GM21723 (cell line): Measurements from ENCODE around the gene GAS2L2.
"Not testable (repeated sequence)": the region's sequence is repeated elsewhere in the genome, so short reads cannot be mapped to it uniquely, and the experiment has no call there.

Source experiments
- ATAC-seq: cut with Tn5 transposase; IDR thresholded peaks from one replicate; pipeline ENCODE4 v1.9.1; 2021; ENCODE audit warnings: mild to moderate bottlenecking, moderate library complexity; ENCODE audit not compliant: unreplicated experiment

Gene GAS2L2

DNA sequence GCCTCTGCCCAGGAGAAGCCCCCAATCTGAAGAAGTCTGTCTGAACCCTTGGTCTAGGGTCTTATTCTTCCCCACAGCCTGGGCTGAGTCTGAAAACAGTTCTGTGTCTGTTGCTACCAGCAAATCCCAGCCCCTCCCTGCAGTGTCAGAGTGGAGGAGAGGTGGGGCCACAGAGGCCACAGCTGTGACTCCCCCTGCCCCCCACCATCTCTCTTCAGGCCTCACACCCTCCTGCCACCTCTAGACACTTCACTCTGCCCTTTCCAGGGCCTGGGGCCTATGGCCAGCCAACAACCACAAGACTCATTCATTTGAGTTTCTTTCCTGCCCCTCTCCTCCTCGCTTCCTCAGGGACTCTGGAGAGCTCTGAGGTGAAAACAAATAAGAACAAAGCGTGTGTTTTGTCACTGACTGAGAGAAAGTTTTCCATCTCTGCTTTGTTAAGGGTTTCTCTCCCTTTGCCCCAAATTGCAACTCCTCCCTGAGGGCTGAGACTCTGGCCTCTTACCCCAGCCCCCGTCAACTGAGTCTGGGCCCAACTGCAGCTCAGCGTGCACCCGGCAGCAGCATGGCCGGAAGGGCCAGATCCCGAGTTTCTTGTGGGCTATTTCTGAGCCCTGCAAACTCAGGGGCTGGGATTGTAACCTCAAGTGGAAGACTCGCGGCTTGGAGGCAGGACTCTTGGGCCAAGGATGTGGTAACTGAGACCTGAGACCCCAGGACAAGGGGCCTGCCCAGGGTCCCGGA lies 20.8 kb upstream of the GAS2L2 start:
- ATAC-seq = no peak

DNA sequence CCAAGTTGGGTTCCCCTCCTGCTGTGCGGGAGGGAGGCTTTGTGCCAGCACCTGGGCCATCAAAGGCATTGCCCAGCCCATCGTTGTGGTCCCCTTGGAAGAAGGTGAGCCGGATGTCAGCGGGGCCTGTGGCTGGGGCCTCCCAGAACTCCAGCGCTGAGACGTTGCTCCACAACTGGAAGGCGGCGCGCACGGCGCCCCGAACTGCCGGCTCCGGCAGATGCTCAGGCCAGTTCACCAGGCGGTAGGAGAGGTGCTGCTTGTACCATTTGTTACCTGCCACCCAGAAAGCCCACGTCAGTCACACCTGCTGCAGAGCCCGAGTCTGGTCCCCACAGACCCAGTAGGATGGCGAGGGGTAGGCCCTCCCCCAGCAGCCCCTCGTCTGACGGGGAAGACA lies 20.1 kb upstream of the GAS2L2 start:
- no peak for ATAC-seq

DNA sequence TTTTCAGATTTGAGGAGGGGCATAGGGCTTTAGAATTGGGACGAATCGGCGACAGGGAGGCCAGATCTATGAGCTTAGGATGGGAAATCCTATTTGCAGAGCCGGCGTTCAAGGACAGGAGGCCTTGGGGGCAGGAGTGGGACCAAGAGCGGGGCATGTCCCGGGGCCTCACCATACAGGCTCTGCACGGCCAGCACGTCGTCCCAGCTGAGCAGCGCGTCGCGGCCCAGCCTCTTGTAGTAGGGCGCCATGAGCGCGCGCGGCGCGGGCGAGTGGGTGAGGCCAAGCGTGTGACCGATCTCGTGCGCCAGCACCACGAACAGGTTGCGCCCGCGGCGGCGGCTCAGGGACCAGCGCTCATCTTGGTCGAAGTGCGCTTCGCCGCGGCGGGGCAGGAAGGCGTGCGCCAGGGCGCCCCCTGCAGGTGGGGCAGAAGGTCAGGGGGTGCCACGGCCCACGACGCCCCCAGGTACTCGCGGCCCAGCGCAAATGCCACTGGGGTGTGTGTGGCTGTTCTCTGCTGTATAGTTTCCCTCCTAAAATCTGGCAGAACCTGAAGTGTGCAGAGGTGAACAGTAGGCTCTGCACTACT lies 17.0 kb upstream of the GAS2L2 start:
- ATAC-seq = no peak

DNA sequence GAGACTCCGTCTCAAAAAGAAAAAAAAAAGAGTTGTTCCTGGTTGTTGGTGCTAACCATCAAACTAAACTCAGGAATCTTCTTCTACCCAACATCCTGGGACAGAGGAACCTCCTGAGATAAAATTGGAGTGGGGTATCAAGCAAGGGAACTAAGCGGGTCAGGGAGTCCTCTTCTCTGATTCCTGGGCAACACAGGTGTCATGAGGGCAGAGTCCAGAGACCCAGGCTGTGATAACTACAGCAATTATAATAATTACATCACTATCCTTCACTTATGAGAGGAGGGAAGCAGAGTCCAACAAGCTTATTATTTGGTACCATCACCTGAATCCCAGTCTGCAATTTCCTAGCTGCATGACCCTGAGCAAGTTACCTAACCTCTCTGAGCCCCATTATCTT lies 15.8 kb upstream of the GAS2L2 start:
- ATAC-seq = no peak

DNA sequence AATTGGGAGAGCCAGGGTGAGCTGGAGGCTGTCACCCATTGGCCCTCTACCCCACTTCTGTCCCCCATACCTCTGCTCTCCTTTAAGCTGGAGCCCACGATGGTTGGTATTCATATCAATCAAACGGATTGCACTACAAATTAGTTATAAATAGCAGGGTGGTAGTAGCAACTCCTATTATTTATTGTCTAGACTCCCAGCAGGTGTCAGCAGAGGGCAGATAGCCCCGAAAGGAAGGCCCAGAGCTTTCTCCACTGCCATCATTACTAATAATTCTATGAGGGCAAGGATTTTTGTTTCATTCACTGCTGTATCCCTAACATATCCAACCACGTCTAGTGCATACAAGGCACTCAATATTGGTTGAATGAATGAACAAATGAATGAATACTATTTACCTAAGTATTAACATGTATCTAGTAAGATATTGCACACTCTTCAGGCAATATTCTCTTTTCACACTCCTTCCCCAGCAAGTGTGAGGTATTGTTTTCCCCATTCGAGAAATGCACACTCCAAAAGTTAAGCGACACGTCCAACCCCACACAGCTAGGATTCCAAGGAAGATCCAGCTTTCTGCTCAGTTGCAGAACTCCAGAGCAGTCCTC lies 14.0 kb upstream of the GAS2L2 start:
- ATAC-seq = no peak

DNA sequence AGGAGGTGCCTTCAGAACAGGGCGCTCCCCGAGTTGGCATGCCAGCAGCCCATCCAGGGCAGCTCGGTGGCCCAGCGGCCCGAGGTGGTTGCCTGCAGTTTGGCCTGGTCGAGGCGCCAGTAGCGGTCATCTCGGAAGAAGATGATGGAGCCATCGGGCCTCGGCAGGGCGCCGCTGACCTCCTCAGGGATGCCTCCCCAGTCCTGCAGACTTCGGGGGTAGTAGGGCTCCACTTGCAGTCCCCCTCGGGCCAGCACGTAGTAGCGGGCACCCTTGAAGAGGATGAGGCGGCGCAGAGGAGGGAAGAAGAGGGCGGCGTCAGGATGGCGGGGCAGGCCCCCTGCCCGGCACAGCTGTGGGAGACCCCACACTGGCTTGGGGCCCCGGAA lies 13.4 kb upstream of the GAS2L2 start:
- no peak for ATAC-seq

DNA sequence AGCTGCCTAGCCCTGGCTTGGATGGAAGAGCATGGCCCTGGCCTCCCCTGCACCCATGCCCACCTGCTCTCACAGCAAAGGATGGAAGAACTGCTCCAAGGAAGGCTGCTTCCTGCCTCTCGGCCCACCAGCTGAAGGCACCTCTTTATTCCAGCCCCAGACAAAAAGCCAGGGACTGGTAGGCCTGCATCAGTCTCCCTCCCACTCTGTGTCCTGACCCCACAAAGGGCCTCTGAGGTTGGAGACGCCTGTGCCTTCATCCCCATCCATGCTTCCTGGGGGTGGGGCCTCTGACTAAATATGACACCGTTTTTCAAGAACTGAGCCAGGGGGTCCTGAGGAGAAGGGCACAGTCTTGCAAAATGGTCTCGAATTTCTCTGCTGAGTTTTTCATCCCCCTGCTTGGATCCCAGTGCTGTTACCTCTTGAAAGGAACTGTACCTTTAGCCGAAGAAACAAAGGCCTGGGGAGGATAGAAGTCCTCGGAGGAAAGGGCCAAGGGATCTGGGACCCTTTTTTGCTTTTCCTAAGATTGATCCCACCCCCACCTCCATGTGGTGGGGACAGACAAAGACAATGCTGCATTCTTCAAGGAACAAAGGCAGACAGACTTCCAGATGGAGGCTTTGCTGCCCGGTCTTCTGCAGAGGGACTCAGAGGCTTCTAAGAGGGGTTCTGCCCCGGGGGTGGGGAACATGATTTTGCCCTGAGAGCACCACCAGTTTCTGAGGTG lies 12.9 kb upstream of the GAS2L2 start:
- no peak for ATAC-seq

DNA sequence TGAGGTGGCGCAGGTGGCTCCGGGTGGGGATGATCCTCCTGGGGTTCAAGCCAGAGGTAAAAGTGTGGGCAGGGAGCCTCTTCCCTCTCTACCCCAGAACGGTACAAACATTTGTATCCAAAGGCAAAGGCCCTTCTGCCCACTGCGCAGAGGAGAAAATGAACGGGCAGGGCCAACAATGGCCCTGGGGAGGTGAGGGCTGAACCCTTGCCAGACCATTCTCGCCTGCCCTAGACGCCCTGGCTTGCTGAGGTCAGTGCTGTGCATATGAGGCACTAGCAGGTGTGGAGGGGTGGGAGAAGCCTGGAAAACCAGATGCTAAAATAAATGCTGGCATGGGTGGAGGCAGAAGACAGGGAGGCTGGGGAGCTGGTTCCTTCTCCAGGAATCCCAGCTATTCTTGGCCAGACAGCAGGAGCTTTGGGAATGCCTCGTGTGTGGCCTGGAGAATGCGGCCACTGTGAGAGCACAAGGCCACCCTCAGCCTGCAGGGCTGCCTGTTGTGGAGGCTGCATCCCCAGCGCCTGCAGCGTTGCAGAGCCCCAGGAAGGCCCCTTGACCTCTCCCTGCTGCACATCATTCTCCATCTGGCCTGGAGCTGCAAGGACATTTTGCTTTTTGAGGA lies 12.2 kb upstream of the GAS2L2 start:
- ATAC-seq = no peak

- peak; percentile 86 for ATAC-seq
Measured at GRCh38 chr17:35764123-35764991, 11.3 kb upstream of the GAS2L2 start.

DNA sequence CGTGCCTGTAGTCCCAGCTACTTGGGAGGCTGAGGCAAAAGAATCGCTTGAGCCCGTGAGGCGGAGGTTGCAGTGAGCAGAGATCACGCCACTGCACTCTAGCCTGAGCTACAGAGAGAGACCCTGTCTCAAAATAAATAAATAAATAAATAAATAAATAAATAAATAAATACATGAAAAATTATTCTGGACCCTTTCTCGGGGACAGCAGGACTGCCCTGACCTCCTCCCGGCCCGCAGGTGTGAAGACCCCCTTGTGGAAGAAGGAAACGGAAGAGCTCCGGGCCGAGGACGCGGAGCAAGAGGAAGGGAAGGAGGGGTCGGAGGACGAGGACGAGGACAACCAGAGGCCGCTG lies 10.7 kb upstream of the GAS2L2 start:
- ATAC-seq = no peak

DNA sequence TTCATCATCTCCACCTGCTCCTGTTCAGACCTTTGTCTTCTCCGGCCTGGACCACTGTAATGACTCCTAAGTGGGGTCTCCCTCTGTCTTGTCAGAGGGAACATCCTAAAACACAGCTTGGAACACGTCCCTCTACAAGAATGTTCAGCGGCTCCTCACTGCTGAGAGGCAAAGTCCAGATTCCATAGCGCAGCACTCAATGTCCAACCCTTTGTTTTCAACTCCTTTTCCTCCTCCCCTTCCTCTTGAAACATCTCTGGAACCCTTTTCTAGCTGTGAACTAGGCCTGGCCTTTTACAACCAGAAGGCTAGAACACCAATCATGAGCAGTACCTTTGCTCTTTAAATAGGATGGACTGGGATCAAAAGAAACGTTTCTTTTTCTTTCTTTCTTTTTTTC lies 8.6 kb upstream of the GAS2L2 start:
- ATAC-seq = no peak

DNA sequence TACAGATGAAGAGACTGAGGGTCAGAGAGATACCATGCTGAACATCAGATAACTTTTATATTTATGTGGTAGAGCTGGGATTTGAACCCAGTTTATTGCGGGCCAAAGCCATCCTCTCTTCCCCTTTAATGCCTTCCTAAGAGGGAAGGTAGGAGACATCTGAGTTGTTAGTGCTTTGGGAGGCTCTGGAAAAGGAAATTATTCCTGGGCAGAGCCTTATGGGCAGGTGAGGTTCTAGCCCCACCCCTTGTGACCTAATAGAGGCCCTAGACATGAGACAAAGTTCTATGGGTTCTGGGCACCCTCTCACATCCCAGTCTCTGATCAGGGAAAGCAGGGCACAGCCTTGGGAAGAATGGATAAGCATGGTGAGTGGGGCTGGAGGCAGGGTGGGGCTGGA lies 7.5 kb upstream of the GAS2L2 start, which contains the start of gene C17orf50:
Gene C17orf50, plus strand, starts transcription at position 301 of the 400 bp plus-strand sequence. Its CDS starts 55 bp downstream, at position 356.
- ATAC-seq = no peak

GRCh38 chr17:35757243-35757642 lies 4.2 kb upstream of the GAS2L2 start:
- no peak for ATAC-seq

DNA sequence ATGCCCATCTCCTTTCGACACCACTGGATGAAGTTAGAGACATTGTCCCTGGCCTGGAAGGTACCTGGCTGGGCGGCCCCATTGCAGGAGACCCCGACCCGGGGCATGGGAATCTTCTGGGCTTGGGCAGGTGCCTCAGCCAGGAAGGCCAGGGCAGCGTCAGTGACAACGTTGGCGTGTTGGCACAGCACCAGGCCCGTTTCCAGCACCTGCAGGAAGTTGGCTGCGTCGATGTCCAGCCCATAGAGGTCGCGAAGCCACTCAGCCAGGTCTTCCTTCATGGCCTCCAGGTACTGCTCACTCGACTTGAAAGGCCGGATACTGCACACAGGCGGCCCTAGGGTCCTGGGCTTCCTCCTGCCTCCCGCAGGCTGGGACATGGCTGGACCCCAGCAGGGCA lies 568 bp downstream of the GAS2L2 start:
- ATAC-seq = no peak

- not testable (repeated sequence) for ATAC-seq
Measured at GRCh38 chr17:35751541-35751940, 1.5 kb downstream of the GAS2L2 start.

DNA sequence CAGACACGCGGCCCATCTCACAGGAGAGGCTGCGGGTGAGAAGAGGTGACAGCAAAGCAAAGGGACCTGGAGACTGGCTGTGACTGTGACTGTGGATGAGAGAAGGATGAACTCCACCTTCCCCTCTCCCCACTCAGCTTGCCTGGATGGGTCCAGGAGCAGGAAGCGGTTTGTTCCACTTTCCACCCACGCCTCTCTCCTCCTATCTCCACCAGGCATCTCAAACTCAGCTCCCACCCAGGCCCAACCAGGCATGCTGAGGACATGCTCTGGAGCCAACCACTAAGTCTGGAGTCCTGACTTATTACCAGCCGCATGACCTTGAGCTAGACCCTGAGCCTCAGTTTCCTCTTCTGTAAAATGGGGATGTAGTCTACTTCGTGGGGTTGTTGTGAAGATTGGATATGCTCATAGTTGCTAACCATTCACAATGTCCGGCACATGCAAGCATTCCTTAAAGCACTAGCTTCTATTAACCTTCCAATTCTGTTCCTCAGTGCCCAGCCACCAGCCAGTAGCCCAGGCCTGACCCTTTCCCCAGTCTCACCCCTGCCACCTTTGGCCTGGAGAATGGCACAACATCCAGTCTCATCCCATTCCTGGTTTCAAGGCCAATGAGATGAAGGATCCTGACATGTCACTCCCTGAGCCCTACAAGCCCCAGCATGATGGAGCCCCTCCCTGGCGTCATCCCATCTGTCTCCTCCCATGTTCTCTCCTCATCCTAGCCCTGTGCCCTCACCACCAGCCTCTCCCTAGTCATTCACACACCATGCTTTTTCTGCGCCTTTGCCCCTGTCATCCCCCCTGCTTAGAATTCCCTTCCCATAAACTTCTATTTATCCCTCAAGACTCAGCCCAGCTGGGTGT lies 2.3 kb downstream of the GAS2L2 start:
- no peak for ATAC-seq

DNA sequence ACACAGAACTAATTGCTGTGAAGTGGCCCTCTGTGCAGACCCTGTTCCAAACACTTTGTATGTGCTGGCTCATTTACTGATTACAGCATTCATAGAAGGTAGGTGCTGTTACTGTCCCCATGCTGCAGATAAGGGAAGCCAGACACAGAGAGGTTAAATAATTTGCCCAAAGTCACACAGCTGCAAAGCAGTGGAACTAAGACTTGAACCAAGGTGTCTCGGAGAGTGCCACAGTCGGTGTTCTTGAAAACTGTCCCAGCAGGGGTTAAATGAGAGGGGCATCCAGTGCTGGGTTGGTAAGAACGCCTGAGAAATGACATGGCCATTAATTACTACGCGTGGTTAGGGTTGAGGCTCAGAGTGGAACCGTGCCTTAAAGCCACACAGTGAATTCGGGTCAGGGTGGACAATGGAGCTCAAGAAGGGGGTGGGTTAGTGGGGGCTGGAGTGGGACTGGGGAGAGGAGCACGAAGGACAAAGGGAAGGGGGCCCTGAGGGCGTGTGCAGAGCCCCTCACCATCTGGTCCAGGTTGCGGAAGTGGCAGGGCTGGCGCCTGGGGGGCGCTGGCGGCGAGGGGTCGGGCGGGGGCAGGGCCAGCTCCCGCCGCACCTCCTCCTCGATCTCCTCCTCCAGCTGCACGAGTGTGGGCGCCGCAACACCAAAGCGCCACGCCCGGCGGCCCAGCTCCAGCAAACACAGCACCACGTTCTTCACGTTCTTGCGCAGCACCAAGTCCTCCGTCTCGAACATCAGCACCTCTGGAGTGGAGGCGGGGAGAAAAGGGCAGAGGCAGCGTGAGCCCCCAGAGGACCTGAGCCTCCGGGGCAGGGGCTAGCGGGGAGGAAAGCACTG lies 3.3 kb downstream of the GAS2L2 start:
- no peak for ATAC-seq

DNA sequence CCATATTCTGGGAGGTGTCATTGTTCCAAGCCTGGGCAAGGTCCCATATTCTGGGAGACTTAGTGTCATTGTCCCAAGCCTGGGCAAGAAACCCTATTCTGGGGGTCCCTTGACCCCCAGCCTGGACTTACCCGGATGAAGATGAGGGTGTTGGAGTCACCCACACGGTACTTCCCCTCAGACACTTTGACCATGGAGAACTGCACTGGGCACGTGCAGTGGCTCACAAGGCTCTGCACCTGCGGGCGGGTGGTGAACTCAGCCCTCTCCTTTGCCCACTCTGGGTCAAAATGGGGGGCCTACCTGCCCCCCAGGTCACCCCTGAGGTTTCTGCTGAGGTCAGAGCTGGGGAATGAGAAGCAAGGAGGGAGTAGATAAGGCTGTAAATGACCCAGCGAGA lies 4.1 kb downstream of the GAS2L2 start:
- no peak for ATAC-seq
